HG02981 (cell line): ENCODE results near the gene KDM8.
A peak's percentile ranks its signal among the peaks of the same experiment; 100 is the strongest.

Experiments used
- ATAC-seq: cut with Tn5 transposase; IDR thresholded peaks from one replicate; pipeline ENCODE4 v1.9.1; 2021; ENCODE audit warnings: mild to moderate bottlenecking, moderate library complexity; ENCODE audit not compliant: unreplicated experiment

Gene KDM8

DNA sequence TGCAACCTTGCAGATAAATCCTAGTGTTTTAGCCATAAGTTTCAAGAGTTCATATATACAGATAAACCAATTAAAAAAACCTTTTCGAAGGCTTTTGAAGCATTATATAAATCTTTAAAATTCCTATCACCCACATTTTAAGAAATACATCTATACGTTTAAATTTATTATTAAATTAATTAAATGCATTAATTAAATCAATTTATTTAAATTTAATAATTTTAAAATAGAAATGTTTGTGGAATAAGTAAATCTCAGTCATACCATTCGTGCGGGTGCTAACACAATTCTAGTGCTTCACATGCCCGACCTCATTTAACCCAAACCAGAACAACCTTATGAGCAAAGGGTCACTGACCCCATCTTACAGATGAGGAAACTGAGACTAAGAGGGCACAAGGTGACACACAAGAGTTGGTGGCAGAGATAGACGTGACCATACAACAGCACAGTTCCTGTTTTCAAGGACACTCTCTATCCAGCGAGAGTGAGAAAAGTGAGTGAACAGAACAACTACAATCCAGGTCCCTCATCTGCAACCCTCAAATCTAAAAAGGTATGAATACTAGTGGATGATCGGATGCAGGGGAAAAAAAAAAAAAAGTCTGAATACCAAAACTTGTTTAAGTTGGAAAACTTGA lies 63.8 kb downstream of the KDM8 start:
- ATAC-seq, result no peak

DNA sequence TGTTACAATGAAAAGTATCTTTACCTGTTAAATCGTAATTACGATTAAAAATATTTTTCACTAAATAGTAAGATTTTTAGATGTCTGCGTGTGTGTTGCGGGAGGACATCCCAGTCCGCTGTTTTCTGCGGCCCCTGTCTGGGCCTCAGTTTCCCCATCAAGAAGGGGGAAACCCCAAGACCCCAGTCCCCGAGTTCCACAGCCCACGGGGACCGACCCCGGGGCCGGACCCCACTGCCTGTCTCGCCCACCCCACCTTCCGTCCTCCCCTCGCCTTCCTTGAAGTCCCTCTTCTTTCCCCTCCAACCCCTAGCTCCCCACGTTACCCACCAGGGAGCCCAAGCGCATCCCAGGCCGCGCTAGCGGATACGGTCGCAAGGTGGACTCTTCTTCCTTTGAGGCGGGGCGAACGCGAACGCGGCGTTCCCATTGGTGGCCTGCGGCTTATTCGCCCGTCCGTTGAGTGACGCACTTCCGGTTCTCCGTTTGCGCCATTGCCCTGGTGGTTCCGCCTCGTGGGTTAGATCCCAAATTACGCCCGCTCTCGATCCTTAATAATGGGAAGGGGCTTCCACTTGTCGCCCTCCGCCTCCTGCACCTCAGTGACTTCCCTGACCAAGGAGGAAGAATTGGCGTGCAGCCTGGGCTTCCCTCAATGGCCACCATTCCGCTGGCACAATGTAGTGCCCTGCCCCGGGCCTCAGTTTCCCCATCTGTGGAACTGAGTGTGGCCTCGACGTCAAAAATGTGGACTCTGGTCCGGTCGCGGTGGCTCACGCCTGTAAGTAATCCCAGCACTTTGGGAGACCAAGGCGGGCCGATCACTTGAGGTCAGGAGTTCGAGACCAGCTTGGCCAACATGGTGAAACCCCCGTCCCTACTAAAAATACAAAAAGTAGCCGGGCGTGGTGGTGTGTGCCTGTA lies 65.3 kb downstream of the KDM8 start, which contains the start of gene NSMCE1:
TSS of gene NSMCE1 (minus strand) at position 397 of the 924 bp plus-strand sequence. CDS start 11,202 bp downstream, outside the sequence.
- peak; percentile 94 for ATAC-seq

DNA sequence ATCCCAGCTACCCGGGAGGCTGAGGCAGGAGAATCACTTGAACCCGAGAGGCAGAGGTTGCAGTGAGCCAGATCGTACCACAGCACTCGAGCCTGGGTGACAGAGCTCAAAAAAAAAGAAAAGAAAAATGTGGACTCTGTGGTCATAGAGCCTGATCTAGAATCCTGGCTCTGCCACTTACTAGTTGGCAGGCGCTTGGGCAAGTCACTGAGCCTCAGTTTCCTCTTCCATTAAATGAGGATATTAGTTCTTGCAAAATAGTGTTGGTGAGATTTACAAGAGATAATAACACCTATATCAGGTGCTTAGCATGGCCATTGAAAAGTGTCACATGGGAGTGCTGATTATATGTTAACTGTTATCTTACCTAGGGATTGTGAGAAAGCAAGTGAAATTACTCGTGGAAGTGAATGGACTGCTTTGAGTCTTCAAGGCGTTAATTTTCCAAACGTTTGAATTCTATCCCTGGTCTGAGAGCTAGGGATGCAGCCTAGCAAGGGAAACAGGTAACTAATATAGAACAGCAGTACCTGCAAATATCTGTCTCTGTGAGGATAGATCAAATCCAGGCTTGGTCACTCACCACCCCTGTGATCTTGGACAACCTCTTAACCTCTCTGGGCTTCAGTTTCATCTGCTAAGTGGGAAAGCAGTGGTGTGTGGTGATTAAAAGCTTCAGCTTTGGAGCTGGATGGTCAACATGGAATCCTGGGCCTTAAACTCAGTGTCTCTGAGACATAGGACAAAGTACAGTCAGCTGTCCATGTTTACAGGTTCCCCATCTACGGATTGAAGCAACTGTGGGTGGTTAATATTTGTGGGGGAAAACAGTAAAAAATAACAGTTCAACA lies 66.2 kb downstream of the KDM8 start:
- ATAC-seq, result no peak

DNA sequence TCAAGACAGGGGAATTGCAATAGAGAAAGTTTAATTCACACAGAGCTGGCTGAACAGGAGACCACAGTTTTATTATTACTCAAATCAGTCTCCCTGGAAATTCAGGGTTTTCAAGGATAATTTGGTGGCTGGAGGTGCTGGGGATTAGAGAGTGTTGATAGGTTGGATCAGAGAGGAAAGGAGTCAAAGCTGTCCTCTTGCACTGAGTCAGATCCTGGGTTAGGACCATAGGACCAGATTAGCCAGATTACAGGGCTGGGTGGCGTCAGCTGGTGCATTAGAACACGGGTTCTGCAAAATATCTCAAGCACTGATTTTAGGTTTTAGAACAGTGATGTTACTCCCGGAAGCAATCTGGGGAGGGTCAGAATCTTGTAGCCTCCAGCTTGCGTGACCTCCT lies 67.0 kb downstream of the KDM8 start:
- no peak for ATAC-seq
